Stomach (tissue), 9 donors: Measurements from ENCODE around the gene STX5. TPM values are rescaled to one million over a fixed set of nuclear protein-coding genes. Genes with fewer than 3 reads are reported as not detected.
A peak's percentile ranks its signal among the peaks of the same experiment; 100 is the strongest.
"Not testable (repeated sequence)": the region's sequence is repeated elsewhere in the genome, so short reads cannot be mapped to it uniquely, and the experiment has no call there.

Experiments used
- DNase-seq, 2 donors: peaks; one replicate each; pipeline versions ENCODE4 v3.0.0 to v3.0.0-alpha.2; 2013 to 2019
- H3K27ac ChIP-seq, 5 donors: fragments of 200-600 bp in 4 of 5; sonication (generic) in 4 of 5; one replicate each; pipeline ENCODE4 v1.5.1; 2013 to 2019; ENCODE audit warnings: mild to moderate bottlenecking in 1 of 5, moderate library complexity in 1 of 5
- H3K27me3 ChIP-seq, 3 donors: fragments of 200-600 bp; sonication (generic); one replicate each; pipeline ENCODE4 v1.5.1; 2017 to 2019; ENCODE audit warnings: mixed run types in 1 of 3
- H3K36me3 ChIP-seq, 4 donors: fragments of 200-600 bp; sonication (generic); 1 replicate in 3 of 4; 2 replicates in 1 of 4; pipeline ENCODE4 v1.5.1; 2016 to 2019
- H3K4me1 ChIP-seq, 4 donors: fragments of 200-600 bp; sonication (generic); one replicate each; pipeline ENCODE4 v1.5.1; 2016 to 2019
- H3K4me3 ChIP-seq, 4 donors: fragments of 200-600 bp; sonication (generic) in 3 of 4; one replicate each; pipeline ENCODE4 v1.5.1; 2016 to 2019; ENCODE audit warnings: mild to moderate bottlenecking in 1 of 4
- H3K9me3 ChIP-seq, 4 donors: fragments of 200-600 bp; sonication (generic); one replicate each; pipeline ENCODE4 v1.5.1; 2016 to 2019
- EP300 ChIP-seq: sonication (generic); formaldehyde crosslinking; IDR thresholded peaks from one replicate; pipeline ENCODE4 v1.6.1; 2017; ENCODE audit warnings: antibody characterized with exemption
- POLR2A ChIP-seq, 4 donors: fragments of 450-650 bp; IDR thresholded peaks; one replicate each; pipeline ENCODE4 v1.6.1; 2016; ENCODE audit warnings: antibody characterized with exemption in 4 of 4, control low read depth in 2 of 4, mild to moderate bottlenecking in 1 of 4, moderate library complexity in 1 of 4
- POLR2AphosphoS5 ChIP-seq, 3 donors: sonication (generic); formaldehyde crosslinking; IDR thresholded peaks; one replicate each; pipeline ENCODE4 v1.6.1; 2016; ENCODE audit warnings: antibody characterized with exemption in 3 of 3
- WGBS, 5 donors: extraction: QIAGEN DNeasy Blood & Tissue Kit in 3 of 5; methylation state at CpG; one replicate each; pipeline versions ENCODE4 v1.1.5 to v1.1.7; 2013 to 2018; 5-methylcytosine and 5-hydroxymethylcytosine counted together
- intact Hi-C: fragments of 100-400 bp; cut with DNase I; formaldehyde crosslinking; loops from one replicate; pipeline ENCODE4 v1.15.1; 2023; ENCODE audit warnings: low total_unique reads
- polyA plus RNA-seq, 3 donors: library from polyadenylated mRNA; stranded (reverse); fragments of 200-250 nt; gene quantifications; one replicate each; pipeline ENCODE4 v1.2.3, GENCODE V29; 2013
- total RNA-seq, 5 donors: library from RNA; depleted of rRNA; stranded (reverse); fragments of >200 nt; gene quantifications; one replicate each; pipeline versions ENCODE4 v1.1.0 to v1.2.3, GENCODE V29; 2014 to 2016
- TF ChIP-seq, protein P1 (sequence below), 7 experiments: fragments of 450-650 bp in 4 of 7; fragments of 200-600 bp in 3 of 7; sonication (generic) in 3 of 7; IDR thresholded peaks; one replicate each; pipeline ENCODE4 v1.5.1; 2016 to 2019; ENCODE audit warnings: antibody characterized with exemption in 7 of 7, control low read depth in 2 of 7, mild to moderate bottlenecking in 1 of 7
- donor health status: healthy with polysubstance abuse.
- donor health status: Bipolar disorder and iron deficiency.
- donor health status: healthy.

The STX5 gene
- total and polyA plus RNA-seq, 8 donors: 8.2 to 48.1 (median 26.7) TPM

DNA sequence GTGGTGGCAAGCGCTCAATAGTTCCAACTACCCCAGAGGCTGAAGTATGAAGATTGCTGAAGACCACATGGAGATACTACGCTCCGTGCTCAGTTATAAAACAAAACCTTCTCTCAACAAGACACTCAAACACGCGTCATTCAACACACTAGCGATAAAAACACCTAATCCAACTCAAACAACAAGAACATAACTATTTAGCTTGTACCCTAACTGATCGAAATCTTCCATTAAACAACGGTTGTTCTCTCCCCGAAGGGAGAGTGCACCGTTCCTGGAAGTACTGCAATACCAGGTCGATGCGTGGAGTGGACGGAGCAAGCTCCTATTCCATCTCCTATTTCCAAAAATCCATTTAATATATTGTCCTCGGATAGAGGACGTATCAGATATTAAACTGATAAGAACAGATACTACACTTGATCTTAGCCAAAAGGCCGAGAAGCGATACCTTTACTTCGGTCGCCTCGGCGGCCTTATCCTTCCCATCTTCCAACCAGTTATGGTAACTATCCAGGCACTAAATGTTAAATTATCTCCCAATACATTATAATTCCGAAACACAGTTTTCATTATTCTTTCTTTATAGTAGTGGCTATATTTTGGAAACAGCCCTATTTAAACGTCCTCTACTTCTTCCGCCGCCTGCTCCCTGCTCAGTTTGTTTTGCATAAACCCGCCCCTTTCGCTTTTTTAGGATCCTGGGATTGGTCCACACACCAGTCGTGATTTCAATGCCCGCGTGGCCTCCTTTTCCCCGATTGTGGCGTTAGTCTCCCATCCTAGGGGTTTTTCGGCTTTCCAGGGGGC is 9.7 kb upstream of the STX5 start:
- no peaks in the 10 kb centered on the region for H3K9me3 ChIP-seq
- H3K4me1 ChIP-seq: peaks cover 18 to 40% (median 32%) of the 10 kb centered on the region in 4 donors
- no peaks in the 10 kb centered on the region for H3K27me3 ChIP-seq
- WGBS, 5 donors: 0 to 1% (median 0%) methylated on average over 33 of the region's 33 CpGs
- DNase-seq: peak; percentile 83 to 98
- H3K4me3 ChIP-seq: peak overlapping the region; percentile 78 to 100 (median 94)
- peaks cover 0 to 9% (median 5%) of the 10 kb centered on the region in 4 donors for H3K36me3 ChIP-seq
- intact Hi-C loops: no loop called here
- peak in 2 of 4 donors; percentile 99 to 100 for TF ChIP-seq POLR2A (IDR thresholded peaks at IDR 0.05)
- peak; percentile 98 to 100 (median 100) for TF ChIP-seq POLR2AphosphoS5 (IDR thresholded peaks at IDR 0.05)
- TF ChIP-seq EP300: peak; percentile 22
- TF ChIP-seq, protein P1, sequence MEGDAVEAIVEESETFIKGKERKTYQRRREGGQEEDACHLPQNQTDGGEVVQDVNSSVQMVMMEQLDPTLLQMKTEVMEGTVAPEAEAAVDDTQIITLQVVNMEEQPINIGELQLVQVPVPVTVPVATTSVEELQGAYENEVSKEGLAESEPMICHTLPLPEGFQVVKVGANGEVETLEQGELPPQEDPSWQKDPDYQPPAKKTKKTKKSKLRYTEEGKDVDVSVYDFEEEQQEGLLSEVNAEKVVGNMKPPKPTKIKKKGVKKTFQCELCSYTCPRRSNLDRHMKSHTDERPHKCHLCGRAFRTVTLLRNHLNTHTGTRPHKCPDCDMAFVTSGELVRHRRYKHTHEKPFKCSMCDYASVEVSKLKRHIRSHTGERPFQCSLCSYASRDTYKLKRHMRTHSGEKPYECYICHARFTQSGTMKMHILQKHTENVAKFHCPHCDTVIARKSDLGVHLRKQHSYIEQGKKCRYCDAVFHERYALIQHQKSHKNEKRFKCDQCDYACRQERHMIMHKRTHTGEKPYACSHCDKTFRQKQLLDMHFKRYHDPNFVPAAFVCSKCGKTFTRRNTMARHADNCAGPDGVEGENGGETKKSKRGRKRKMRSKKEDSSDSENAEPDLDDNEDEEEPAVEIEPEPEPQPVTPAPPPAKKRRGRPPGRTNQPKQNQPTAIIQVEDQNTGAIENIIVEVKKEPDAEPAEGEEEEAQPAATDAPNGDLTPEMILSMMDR (IDR thresholded peaks at IDR 0.05): peak in 1 of 7 experiments; percentile 12
- peak overlapping the region; percentile 96 to 99 (median 99) for H3K27ac ChIP-seq

DNA sequence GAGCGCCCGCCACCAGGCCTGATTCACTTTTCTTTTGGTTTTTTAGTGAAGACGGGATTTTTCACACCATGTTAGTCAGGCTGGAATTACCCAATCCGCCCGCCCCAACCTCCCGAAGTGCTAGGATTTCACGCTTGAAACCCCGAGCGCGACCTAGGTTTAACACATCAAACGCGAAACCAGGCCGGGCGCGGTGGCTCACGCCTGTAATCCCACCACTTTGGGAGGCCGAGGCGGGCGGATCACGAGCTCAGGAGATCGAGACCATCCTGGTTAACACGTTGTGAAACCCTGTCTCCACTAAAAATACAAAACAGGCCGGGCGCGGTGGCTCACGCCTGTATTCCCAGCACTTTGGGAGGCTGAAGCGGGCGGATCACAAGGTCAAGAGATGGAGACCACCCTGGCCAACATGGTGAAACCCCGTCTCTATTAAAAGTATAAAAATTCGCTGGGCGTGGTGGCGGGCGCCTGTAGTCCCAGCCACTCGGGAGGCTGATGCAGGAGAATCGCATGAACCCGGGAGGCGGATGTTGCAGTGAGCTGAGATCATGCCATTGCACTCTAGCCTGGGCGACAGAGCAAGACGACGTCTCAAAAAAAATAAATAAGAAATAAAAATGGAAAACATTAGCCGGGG is 9.0 kb upstream of the STX5 start:
- intact Hi-C loops, H3K27me3 ChIP-seq, H3K9me3 ChIP-seq: not testable (repeated sequence)
- 0 to 1% (median 1%) methylated on average over 38 to 41 of the region's 41 CpGs for WGBS, 5 donors
- peak overlapping the region; percentile 78 to 100 (median 94) for H3K4me3 ChIP-seq
- H3K4me1 ChIP-seq: peaks cover 18 to 42% (median 35%) of the 10 kb centered on the region in 4 donors
- DNase-seq: peak; percentile 70 to 84
- H3K27ac ChIP-seq: peak overlapping the region; percentile 96 to 99 (median 99)
- H3K36me3 ChIP-seq: peaks cover 0 to 15% (median 12%) of the 10 kb centered on the region in 4 donors

DNA sequence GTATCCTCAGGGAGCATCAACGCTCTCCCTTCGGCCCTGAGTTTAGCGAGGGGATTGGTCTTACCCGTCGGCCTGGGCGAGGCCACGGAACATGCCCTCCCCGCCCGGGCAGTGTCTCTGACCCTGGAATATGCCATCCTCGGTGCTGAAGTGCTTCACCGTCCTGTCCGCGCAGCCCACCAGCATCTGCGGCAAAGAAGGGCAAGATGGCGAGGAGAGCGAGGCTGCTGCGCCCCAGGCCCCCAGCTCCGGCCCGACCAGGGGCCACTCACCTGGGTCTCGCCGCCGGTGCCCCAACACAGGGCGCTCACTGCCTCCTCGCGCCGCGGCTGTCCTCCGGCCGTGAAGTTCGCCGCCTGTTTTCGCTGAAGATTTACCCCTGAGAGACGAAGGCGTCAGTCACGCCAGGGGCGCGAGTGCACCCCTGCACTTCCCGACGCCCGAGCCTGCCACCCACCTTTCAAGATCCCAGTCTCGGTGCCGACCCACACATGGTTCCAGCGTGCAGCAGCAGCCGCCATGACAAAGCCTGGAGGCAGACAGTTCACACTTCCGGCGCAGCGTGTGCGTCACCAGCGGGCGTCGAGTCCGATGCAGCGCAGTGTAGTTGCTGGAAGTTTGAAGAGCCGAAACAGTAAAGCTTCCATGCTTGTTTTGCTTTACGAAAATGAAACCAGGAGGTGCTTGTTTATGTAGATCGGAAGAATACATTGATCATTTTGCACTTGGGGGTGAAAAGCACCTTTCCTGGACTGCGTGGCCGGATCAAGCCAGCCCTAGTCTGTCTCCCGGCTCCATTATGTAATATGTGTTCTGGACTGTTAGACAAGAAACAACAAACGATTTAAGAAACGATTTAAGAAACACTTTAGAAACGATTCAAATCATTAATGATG is 7.4 kb upstream of the STX5 start, which contains the start of gene WDR74:
Gene WDR74 (minus strand): TSS at position 541 of the 896 bp plus-strand sequence. CDS start 20 bp downstream, at position 521.
- TF ChIP-seq EP300 (no peak), POLR2AphosphoS5 (IDR thresholded peaks at IDR 0.05) (peak; percentile 98 to 100 (median 99)), POLR2A (IDR thresholded peaks at IDR 0.05) (peak in 2 of 4 donors; percentile 66 to 82)
- DNase-seq: peak; percentile 93 to 99
- Histone ChIP-seq H3K27me3 (no peaks in the 10 kb centered on the region), H3K27ac (peak within 1 kb of the TSS; percentile 96 to 99 (median 99)), H3K4me3 (peak within 1 kb of the TSS; percentile 78 to 100 (median 94)), H3K4me1 (peaks cover 18 to 48% (median 36%) of the 10 kb centered on the region in 4 donors), H3K36me3 (peaks cover 12 to 30% (median 27%) of the 10 kb centered on the region in 4 donors), H3K9me3 (no peaks in the 10 kb centered on the region)
- intact Hi-C loops: loop anchor here (10.0 kb wide), 1 partner anchor 54 kb away; the partner anchor contains the start of gene TMEM179B
- WGBS, 5 donors: 0 to 1% (median 0%) methylated on average over 45 to 62 of the region's 62 CpGs

DNA sequence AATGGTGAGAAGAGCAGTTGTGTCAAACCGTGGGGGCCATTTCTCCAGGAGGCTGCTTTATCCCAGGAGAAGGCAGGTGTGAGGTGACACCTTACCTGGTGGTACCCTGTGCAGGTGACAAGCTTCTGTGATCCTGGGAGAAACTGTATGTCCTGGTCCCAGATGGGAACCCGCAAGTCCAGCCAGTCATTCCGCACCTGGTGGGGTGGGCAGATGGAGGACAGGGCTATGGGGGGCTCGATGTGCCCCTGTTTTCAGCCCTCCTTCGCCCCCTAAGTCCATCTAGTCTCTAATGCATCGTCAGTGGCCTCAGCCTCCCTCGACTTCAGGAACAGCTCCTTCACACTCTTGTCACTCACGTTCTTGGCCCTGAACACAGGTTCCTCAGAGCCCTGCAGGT is 3.5 kb upstream of the STX5 start:
- Histone ChIP-seq H3K27me3 (no peaks in the 10 kb centered on the region), H3K9me3 (no peaks in the 10 kb centered on the region), H3K36me3 (peaks cover 19 to 39% (median 38%) of the 10 kb centered on the region in 4 donors), H3K4me3 (no peak overlapping the region), H3K27ac (peak overlapping the region in 1 of 5 donors; percentile 25), H3K4me1 (peaks cover 32 to 63% (median 45%) of the 10 kb centered on the region in 4 donors)
- no peak for TF ChIP-seq POLR2AphosphoS5 (IDR thresholded peaks at IDR 0.05)
- TF ChIP-seq, protein P1 (IDR thresholded peaks at IDR 0.05): no peak
- TF ChIP-seq EP300: no peak
- no peak for TF ChIP-seq POLR2A (IDR thresholded peaks at IDR 0.05)
- 82 to 87% (median 83%) methylated on average over 7 to 8 of the region's 8 CpGs for WGBS, 5 donors
- DNase-seq: no peak
- intact Hi-C loops: loop anchor here (10.0 kb wide), 1 partner anchor 51 kb away; the partner anchor contains the start of gene TMEM179B
